GM12801 (cell line): Measurements from ENCODE around the gene RCE1.

Experiments used
- TF ChIP-seq, protein P1 (sequence below): IDR thresholded peaks from one replicate; pipeline ENCODE4 v1.5.1; 2011; ENCODE audit warnings: control low read depth; ENCODE audit not compliant: insufficient read length; ENCODE audit errors: extremely low read depth

RCE1 gene

DNA sequence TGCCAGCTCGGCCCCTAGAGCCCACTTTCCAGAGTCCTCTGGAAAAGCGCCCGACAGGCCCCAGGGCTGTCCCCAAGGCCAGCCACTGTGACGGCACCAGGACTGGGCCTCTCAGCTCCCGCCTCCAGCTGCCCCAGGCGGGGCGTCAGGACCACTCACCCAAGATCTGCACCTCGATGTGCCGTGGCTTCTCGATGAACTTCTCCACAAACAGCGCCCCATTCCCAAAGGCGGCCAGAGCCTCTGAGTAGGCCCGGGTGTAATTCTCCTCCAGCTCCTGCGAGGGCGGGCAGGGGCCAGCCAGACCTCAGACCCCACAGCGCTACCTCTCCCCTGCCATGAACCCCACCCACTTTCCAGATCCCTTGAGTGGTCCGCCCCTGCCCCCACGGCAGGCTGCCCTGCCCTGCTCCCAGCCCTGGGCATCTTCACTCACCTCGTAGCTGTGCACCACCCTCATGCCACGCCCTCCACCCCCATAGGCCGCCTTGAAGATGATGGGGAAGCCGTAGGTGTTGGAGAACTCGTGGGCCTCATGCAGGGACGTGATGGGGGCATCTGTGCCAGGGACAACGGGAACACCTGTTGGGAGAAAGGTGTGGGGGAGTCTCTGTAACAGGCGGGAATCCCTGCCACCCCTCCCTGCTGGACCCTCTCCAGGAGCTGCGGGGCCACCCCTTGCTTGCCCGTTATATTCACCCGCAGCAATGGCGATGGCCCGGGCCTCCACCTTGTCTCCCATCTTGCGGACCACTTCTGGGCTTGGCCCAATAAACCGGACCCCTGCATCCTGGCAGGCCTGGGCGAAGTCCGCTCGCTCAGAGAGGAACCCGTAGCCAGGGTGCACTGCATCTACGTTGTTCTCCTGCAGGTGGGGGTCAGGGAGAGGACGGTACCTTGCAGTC, 27.6 kb downstream of the RCE1 start:
- TF ChIP-seq, protein P1, sequence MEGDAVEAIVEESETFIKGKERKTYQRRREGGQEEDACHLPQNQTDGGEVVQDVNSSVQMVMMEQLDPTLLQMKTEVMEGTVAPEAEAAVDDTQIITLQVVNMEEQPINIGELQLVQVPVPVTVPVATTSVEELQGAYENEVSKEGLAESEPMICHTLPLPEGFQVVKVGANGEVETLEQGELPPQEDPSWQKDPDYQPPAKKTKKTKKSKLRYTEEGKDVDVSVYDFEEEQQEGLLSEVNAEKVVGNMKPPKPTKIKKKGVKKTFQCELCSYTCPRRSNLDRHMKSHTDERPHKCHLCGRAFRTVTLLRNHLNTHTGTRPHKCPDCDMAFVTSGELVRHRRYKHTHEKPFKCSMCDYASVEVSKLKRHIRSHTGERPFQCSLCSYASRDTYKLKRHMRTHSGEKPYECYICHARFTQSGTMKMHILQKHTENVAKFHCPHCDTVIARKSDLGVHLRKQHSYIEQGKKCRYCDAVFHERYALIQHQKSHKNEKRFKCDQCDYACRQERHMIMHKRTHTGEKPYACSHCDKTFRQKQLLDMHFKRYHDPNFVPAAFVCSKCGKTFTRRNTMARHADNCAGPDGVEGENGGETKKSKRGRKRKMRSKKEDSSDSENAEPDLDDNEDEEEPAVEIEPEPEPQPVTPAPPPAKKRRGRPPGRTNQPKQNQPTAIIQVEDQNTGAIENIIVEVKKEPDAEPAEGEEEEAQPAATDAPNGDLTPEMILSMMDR = no peak

- TF ChIP-seq, protein P1 = no peak
Observed at GRCh38 chr11:66871521-66871901, 28.3 kb downstream of the RCE1 start.

DNA sequence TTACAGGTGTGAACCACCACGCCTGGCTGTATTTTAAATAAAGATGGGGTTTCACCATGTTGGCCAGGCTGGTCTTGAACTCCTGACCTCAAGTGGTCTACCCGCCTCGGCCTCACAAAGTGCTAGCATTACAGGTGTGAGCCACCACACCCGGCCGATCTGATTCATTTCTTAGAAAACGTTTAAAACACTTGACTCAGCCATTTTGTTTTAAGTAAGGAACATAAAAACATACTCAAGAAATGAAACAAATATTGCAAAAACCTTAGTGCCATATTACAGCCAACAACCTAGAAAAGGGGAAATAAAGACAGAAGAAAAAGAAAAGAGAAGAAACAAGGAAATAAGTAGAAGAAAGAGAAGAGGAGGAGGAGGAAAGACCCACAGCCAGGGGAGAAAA, 31.0 kb downstream of the RCE1 start:
- TF ChIP-seq, protein P1 = no peak

- TF ChIP-seq, protein P1 = no peak
Observed at GRCh38 chr11:66875378-66875777, 32.1 kb downstream of the RCE1 start.

DNA sequence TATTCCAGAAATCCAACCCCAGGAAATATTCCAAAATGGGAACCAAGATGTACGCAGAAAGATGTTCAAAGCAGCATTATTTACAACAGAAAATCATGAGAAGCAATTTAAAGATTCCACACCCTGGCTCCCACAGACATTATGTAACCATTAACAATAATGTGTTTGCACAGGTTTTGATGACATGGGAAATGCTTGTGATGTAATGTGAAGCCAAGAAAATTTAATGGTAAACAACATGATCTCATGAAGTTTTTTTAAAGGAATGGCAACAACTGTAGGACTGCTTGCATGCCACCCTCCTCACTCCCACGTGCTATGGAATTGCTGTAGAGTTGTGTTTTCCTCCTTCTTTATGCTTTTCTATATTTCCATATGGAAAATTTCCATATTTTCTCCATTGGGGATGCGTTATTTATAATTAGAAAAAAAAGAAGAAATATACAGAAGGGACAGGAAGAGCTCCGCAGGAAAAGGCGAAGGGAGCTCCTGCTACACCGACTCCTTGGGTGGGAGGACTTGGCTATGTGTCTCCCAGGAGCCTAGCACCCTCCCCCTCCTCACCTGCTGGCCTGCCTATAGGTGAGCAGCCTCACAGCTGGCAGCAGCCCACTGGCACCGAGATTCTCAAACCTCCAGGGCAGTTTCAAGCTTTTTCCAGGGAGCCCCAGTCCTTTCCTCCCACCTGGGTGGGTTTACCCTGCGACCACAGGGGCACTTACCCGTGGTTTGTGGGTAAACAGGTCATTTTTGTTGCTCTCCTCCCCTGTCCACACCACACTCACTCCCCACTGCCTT, 34.5 kb downstream of the RCE1 start:
- TF ChIP-seq, protein P1 = no peak

DNA sequence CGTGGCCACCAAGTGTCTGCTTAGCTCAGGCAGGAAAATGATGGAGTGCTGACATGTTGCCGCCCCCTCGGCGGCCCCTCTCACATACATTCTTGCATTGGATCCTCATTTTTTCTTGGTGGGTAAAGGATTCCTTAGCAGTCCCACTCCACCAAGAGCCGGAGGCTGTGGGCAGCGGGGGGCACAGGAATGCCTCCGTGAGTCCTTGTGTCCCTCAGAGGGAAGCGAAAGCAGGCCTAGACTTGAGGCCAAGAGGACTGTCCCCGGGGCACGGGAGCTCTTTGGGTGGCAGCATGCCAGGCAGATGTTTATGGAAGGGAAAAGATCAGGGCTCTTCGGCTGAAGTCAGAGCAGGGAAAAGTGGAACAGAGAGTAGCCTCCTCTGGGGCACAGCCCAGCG, 35.2 kb downstream of the RCE1 start:
- TF ChIP-seq, protein P1 = no peak

- TF ChIP-seq, protein P1 = no peak
Observed at GRCh38 chr11:66879000-66879399, 35.8 kb downstream of the RCE1 start.
